ENCODE results near the gene MAD1L1.

DNA sequence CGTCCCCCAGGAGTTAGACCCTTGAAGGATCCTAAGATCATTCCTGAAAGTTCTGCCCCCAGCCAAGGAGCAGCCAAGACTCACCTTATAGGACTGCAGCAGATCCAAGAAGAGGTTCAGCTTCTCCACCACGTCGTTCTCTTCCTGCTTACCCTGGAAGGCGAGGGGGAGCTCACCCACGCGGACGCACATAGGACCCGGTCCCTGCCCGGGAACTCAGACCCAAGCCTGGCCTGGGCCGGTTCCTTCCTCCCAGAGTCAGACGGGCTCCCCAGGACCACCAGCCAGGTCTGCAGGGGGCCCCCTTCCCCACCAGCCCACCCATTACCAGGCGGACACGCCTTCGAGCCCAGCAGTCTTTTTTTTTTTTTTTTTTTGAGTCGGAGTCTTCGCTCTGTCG, 24.9 kb upstream of the MAD1L1 start:
- TF ChIP-seq, protein P1, sequence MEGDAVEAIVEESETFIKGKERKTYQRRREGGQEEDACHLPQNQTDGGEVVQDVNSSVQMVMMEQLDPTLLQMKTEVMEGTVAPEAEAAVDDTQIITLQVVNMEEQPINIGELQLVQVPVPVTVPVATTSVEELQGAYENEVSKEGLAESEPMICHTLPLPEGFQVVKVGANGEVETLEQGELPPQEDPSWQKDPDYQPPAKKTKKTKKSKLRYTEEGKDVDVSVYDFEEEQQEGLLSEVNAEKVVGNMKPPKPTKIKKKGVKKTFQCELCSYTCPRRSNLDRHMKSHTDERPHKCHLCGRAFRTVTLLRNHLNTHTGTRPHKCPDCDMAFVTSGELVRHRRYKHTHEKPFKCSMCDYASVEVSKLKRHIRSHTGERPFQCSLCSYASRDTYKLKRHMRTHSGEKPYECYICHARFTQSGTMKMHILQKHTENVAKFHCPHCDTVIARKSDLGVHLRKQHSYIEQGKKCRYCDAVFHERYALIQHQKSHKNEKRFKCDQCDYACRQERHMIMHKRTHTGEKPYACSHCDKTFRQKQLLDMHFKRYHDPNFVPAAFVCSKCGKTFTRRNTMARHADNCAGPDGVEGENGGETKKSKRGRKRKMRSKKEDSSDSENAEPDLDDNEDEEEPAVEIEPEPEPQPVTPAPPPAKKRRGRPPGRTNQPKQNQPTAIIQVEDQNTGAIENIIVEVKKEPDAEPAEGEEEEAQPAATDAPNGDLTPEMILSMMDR (IDR thresholded peaks at IDR 0.05; ENCODE audit: insufficient read depth, low read depth, low read length) = no peak
- no peak for TF ChIP-seq EZH2 (IDR thresholded peaks at IDR 0.05; ENCODE audit: insufficient read depth, low read length)
